GM18526 (cell line): ENCODE data around the gene PRKACA.

Experiments
- POLR2A ChIP-seq: IDR thresholded peaks from 3 replicates; pipeline ENCODE4 v1.6.1; 2011; ENCODE audit not compliant: insufficient read length; ENCODE audit errors: extremely low read depth

Gene PRKACA

DNA sequence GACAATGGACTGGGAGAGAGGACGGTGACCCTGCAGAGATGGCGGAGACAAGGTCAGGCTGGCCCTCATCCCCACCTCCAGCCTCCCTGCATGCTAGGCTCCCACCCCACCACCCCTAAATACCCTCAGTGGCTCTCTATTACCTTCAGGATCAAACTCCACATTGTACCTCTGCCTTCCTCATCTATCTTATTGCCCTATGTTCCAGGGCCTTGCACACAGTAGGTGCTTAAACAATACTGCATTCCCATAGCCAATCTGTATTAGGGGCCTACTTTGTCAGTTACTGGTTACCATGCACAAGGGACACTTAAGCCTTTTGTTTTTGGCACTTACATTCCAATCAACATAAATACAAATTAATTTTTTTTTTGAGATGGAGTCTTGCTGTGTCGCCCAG lies 62.2 kb downstream of the PRKACA start:
- TF ChIP-seq POLR2A, result no peak

GRCh38 chr19:14054721-14055120 lies 62.8 kb downstream of the PRKACA start:
- TF ChIP-seq POLR2A, result no peak

DNA sequence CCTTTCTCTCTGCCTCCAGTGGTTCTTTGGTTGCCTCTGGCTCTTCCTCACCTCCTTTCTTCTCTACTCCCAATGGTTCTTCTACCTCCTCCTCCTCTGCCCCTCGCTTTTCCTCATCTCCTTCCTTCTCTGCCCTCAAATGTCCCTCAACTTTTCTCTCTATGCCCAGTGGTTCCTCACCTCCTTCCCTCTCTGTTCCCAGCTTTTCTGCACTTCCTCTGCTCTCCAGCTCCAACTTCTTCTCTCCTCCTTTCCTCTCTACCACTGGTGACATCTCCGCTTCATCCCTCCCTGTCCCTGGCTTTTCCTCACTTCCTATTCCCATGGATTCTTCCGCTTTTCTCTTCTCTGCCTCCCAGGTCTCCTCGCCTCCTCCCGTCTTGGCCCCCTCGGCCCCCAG lies 63.5 kb downstream of the PRKACA start:
- TF ChIP-seq POLR2A, result no peak

GRCh38 chr19:14053500-14053899 lies 64.1 kb downstream of the PRKACA start:
- TF ChIP-seq POLR2A, result no peak

- TF ChIP-seq POLR2A, result no peak
Observed at GRCh38 chr19:14053032-14053431, 64.5 kb downstream of the PRKACA start.

DNA sequence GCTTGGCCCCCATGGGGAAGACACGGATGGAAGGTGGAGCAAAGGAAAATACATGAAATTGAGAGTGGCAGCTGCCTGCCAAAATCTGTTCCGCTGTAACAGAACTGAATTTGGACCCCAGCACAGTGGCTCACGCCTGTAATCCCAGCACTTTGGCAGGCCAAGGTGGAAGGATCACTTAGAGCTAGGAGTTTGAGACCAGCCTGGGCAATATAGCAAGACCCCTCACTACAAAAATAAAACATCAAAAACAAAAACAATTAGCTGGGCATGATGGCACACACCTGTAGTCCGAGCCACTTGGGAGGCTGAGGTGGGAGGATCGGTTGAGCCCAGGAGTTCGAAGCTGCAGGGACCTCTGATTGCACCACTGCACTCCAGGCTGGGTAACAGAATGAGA lies 65.1 kb downstream of the PRKACA start:
- no peak for TF ChIP-seq POLR2A

GRCh38 chr19:14051980-14052379 lies 65.6 kb downstream of the PRKACA start:
- TF ChIP-seq POLR2A, result no peak

DNA sequence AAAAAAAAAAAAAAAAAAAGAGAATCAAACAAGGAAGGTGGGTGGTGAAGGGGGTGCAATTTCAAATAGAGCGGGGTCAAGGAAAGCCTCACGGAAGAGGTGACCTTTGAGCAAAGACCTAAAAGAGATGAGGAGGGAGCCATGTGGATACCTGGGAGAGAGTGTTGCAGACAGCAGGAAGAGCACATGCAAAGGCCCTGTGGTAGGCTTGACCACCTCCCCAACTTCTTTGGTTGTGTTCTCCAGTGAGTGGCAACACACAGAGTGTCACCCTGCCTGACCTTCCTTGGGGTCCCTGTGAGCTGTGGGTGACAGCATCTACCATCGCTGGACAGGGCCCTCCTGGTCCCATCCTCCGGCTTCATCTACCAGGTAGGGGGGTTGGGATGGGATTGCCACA lies 67.0 kb downstream of the PRKACA start:
- no peak for TF ChIP-seq POLR2A

- no peak for TF ChIP-seq POLR2A
Observed at GRCh38 chr19:14048443-14049153, 69.0 kb downstream of the PRKACA start.
